Skin epidermis (tissue), 12 donors: ENCODE measurements around the gene FAM219A.
A peak's percentile ranks its signal among the peaks of the same experiment; 100 is the strongest.

Experiments used
- H3K27ac ChIP-seq, 21 experiments: fragments of 200-600 bp; sonication (generic) in 11 of 21; one replicate each; pipeline ENCODE4 v1.5.0; 2020; ENCODE audit warnings: mild to moderate bottlenecking in 3 of 21, inconsistent platforms in 2 of 21, moderate library complexity in 2 of 21
- H3K4me3 ChIP-seq, 7 experiments: fragments of 200-600 bp; sonication (generic) in 2 of 7; one replicate each; pipeline ENCODE4 v1.5.0; 2020; ENCODE audit warnings: inconsistent platforms in 2 of 7, mild to moderate bottlenecking in 2 of 7, moderate library complexity in 1 of 7

The FAM219A gene

DNA sequence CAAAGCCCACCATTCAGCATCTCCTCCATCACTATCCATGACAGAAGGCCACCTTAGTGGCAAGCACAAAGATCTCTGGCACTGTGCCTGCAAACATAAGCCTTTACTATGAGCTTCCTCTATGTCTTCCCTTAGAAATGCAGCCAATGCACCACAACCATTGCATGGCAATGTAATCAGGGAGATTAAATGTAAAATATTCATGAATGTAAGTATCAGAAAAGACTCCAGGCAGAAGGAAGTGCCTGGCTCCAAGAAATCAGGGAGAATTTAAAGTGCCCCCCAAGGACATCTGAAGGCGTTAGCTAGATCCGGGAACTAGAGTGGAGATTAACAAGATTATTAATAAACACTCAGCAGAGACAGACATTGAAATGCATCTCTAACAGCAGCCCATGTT, 49.2 kb downstream of the FAM219A start:
- Histone ChIP-seq H3K4me3 (no peak overlapping the region), H3K27ac (no peak overlapping the region)

DNA sequence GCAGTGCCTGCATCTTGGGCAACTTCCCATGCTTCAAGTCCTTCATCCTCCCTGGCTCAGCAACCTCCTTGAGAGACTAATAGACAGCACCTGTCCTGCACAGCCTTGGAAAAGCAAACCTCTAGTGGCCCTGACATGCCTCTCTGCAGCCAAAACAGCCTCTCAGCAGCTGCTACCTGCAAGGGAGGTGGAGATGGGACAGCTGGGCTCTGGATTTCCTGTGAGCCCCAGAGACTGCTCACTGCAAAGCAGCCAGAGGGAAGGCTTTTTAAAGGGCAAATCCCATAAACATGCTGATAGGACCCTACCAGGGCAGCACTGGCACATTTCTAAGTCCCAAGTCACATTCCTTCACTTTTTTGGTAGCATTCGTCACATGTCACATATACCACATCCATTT, 50.2 kb downstream of the FAM219A start:
- Histone ChIP-seq H3K27ac (no peak overlapping the region), H3K4me3 (no peak overlapping the region)

DNA sequence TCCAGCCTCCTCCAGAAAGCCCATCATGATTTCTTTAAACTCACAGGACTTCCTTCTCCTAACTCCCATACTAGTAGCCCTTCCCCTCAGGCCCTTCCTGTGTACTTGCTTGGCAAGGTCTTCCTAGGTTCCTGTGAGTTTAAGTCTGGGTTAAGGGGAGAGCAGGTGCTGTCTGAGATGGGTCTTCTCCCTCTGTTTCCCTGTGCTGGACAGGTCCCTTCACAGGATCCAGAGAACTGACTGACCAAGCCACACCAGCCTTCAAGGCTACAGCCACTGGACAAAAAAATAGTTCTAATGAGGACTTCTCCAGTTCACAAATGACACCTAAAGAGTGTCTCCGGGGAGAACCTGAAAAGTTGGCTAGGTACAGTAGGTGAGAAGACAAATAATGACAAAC, 52.2 kb downstream of the FAM219A start:
- no peak overlapping the region for H3K27ac ChIP-seq
- no peak overlapping the region for H3K4me3 ChIP-seq

DNA sequence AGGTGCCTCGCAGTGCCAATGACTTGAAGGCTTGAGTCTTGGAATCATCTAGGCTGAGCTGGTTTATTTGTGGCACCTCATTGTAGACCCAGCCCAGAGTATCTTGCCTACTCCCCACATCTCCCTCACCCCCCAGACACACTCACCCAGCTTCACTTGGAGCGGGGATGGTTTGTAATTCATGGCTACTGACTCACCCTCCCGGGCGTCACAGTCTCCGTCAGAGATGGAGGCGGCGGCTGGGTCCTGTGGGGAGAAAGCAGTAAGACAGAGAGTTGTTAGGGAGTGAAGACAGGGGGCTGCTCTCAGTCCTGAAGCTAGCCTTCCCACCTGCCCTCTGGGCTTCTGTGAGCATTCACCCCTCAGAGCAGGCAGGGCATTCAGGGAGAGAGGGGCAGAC, 52.7 kb downstream of the FAM219A start:
- no peak overlapping the region for H3K4me3 ChIP-seq
- no peak overlapping the region for H3K27ac ChIP-seq

DNA sequence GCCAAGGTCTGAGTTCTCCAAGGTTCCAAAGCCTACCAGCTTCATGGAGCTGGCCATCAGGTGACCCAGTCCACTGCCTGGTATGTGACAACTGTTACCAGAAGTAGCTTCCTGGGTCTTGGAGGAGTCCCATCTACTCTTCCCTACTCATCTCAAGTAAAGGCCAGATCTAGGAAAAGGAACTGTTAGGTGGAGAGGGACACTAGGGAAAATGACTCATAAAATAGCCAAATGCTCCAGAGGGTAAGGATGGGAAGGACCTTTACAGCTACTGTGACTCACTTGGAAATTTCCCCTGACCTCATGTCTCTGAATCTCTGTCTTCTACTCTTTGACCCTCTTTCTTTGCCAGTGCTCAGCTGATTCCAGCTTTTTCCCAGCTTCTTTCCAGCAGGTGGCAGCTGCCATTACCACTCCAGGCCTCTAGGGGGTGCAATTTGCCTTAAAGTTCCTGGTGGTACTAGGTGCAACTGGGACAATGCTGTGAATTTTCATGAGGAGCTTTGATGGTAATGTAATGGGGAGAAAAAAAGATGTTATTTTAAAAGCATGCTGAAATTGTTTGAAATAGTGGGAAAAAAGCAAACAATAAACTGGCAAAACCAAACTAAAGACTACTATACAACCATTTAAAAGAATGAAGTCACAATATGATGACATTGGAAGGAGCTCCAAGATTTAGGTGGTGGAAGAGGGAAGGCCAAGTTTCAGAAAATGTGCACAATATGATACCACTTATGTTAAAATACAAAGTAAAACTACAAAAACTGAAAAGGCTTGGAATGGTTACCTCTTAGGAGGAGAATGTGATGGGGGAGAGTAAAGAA, 54.6 kb downstream of the FAM219A start:
- Histone ChIP-seq H3K27ac (no peak overlapping the region), H3K4me3 (no peak overlapping the region)

DNA sequence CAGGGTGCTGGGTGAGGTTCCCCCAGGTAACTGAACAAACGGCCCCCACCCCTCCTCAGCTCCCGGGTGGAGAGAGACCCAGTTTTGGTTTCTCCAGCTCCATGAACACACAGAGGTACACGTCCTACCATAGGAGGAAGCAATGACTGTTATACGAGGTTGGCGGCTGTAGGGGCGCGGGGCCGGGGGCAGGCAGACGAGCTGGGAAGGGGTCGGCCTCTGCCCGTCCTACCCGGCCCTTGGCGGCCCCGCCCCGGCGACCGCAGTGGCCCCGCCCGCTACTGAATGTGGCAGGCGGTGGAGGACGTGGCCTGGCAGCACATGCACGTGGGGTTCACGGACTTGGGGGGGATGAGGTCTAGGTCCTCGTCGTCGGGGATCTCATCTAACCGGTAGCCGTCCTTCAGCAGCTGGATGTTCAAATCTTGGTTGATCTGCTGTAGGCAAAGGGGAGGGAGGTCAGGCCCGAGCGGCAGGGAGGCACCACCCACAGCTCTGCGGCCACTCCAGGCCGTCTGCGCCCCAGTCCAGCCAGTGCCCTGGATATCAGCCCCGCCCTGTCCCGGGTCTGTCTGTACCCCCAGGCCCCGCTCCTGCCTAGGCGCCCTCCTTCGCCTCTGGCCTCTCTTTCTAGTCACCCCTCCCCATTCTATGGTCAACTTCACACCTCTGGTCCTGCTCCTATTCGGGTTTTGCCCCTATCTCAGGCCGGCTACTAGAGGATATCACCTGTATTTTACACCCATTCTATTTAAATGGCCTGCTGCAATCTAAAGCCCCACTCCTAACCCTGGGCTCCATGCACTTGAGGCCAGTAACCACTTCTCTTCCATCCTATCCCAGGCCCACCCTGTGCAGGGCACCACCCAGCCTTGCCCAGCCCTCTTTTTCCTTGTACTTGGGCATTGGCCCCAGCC, 57.4 kb downstream of the FAM219A start:
- no peak overlapping the region for H3K4me3 ChIP-seq
- no peak overlapping the region for H3K27ac ChIP-seq

DNA sequence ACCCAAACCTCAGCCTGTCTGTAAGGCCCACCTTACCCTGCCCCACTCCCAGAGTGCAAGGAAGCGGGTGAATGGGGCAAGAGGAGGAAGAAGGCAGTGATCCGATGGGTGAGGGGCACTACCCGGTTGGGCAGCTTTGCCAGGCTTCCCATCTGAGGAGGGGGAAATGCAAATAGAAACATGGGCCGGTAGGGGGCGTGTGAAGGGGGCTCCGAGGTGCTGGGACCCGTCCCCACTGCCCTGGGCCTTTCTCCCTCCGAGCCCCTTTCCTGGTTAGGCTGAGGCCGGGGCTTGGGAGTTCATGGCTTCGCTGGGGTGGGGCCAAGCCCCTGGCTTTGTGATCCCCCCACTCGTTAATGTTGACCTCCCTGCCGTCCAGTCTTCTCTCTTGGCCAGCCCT, 58.1 kb downstream of the FAM219A start:
- Histone ChIP-seq H3K4me3 (no peak overlapping the region), H3K27ac (no peak overlapping the region)

DNA sequence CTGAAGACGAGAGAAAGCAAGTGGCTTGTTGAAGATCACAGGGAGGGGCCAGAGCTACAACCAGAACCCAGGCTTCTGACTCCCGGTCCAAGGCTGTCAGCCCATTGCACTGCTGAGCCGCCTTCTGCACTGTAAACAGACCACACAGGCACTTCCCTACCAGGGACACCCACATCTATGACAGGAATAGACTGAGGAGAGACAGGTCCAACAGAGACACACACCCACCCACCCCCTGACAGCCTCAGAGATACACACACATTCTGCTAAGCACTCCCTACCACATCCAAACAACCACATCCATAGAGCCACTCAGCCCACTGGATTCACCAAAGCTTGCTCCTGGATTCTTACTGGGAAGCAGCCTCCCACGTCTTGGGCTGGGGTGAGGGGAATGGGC, 58.6 kb downstream of the FAM219A start:
- Histone ChIP-seq H3K27ac (no peak overlapping the region), H3K4me3 (no peak overlapping the region)

- Histone ChIP-seq H3K4me3 (no peak overlapping the region), H3K27ac (no peak overlapping the region)
Measured at GRCh38 chr9:34398875-34399274, 59.5 kb downstream of the FAM219A start.

DNA sequence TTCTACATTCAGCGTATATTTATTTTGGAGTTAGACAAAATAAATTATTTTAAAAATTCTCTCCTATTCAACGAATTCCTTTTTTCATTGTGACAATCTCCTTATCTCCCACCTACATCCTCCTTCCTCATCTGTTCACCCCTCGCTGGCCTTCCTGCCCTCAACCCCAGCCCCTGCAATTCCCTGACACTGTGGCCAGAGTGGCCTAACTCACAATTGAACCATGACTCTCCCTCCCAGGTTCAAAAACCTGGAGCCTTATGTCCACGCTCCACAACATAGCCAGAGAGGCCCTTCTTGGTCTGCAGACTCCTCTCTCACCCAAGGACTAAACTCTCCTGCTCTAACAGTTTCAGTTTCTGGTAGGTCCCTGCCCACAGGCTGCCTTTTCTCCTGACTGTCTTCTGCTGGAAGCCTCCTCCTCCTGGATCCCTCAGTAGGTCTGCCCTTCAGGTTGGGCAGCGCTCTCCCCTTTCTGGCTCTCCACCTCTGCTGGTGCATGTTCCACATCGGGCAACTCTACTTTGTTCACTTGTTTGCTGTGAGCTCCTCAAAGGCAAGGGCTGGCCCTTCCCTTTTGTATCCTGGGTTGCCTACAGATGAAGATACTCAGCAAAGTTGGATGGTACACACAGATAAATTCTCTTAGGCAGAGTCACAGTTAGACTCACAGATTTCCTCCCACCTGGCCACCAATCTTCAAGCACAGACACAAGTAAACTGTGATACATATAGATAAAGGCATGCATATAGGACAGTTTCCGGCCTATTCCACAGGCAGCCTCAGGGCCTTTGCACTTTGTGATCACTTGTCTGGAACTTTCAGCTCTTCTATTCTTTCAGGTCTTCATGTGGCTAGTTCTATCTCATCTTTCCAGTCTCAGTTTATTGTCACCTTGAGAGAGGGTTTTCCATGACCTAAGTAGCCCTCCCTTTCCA, 61.8 kb downstream of the FAM219A start:
- no peak overlapping the region for H3K27ac ChIP-seq
- H3K4me3 ChIP-seq: no peak overlapping the region

DNA sequence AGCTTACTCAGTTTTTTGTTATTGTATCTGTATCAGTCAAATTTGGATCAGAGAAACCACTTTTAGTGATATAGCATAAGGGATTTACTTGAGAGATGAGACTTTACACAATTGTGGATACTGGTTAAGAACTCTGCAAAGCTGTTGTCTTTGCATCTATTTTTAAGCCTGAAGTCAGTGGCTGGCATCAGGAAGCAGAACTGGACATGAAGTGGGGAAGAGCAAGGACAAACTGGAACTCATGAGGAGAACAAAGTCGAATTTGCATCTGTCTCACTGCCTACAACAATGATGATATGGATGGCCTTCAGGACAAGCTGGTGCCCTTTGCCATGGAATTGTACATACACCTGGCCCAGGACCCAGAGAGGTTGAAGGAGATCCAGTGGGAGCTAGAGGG, 65.9 kb downstream of the FAM219A start:
- Histone ChIP-seq H3K4me3 (no peak overlapping the region), H3K27ac (no peak overlapping the region)

- H3K4me3 ChIP-seq: no peak overlapping the region
- no peak overlapping the region for H3K27ac ChIP-seq
Measured at GRCh38 chr9:34387239-34387638, 71.1 kb downstream of the FAM219A start.

- Histone ChIP-seq H3K4me3 (no peak overlapping the region), H3K27ac (no peak overlapping the region)
Measured at GRCh38 chr9:34386656-34387055, 71.7 kb downstream of the FAM219A start.

- H3K27ac ChIP-seq: no peak overlapping the region
- no peak overlapping the region for H3K4me3 ChIP-seq
Measured at GRCh38 chr9:34385561-34386230, 72.7 kb downstream of the FAM219A start.

GRCh38 chr9:34384368-34385165, 73.8 kb downstream of the FAM219A start:
- no peak overlapping the region for H3K4me3 ChIP-seq
- H3K27ac ChIP-seq: no peak overlapping the region

GRCh38 chr9:34383904-34384303, 74.5 kb downstream of the FAM219A start:
- Histone ChIP-seq H3K4me3 (no peak overlapping the region), H3K27ac (no peak overlapping the region)

DNA sequence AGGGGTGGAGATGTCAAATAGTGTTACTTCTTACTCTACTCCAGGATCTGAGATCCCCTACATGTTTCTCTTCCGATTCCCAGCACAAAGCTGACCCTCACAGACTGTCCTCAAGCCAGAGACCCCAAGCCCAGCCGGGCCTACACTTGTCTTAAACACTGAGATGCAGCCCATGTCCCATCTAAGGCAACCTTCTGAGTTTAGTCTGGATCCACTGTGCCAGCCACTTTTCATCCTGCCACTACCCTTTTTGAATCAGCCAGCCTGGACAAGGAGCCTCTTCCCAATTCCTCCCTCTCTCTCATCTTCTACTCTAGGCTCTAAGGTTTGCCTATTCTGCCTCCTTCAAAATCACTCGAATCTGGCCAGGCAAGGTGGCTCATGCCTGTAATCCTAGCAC, 75.5 kb downstream of the FAM219A start:
- H3K4me3 ChIP-seq: no peak overlapping the region

DNA sequence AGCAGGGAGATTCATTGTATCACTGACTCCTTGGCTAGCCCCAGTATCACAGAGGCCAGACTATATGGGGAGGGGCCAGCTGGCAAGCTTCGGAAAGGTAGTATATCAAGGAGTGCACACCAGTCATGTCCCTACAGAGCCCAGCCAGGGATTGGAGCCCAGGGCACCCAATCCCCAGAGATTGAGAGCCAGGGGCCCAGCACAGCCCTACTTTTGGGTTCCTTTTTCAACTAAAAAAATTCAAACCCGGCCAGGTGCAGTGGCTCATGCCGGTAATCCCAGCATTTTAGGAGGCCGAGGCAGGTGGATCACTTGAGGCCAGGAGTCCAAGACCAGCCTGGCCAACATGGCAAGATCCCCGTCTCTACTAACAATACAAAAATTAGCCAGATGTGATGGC, 76.3 kb downstream of the FAM219A start:
- no peak overlapping the region for H3K4me3 ChIP-seq
- no peak overlapping the region for H3K27ac ChIP-seq

More for the DNA sequence above, 75.5 kb downstream of the FAM219A start:
- H3K27ac ChIP-seq: no peak overlapping the region

DNA sequence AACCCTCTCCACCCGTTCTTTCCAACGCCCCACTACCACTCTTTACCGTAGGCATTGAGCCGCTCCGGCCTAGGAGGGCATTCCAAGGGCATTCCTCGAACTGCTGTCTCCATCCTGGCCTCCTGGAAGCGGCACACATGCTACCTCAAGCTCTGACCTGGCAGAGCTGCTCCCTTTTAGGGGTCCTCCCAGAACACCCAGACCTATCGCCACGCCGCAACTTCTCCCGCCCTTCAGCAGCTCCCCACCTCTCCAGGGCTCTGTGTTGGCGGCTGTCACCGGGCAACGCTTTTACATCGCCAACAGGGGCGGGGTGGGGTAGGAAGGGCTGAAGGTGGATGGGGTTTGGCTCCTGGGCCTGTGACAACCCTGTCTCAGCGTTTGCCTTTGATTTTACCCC, 77.0 kb downstream of the FAM219A start:
- peak overlapping the region; percentile 29 to 53 (median 41) for H3K4me3 ChIP-seq
- H3K27ac ChIP-seq: peak overlapping the region in 3 of 21 experiments; percentile 3 to 39 (median 36)
